HepG2 (cell line): ENCODE data around the gene LRRN4CL. TPM values are rescaled to one million over a fixed set of nuclear protein-coding genes. Genes with fewer than 3 reads are reported as not detected.

ENCODE experiments used
- ARNT2 ChIP-seq: sonication (generic); formaldehyde crosslinking; IDR thresholded peaks from 2 replicates; pipeline ENCODE4 v1.8.0; 2022; ENCODE audit warnings: mild to moderate bottlenecking, low read depth, missing genetic modification reagents, moderate library complexity
- ATF7 ChIP-seq, 2 experiments: fragments of 450-650 bp in 1 of 2; sonication (generic) in 1 of 2; formaldehyde crosslinking in 1 of 2; IDR thresholded peaks; 2 replicates each; pipeline versions ENCODE4 v1.4.0 to v1.6.1; 2016 to 2020; ENCODE audit warnings: antibody characterized with exemption in 1 of 2, mild to moderate bottlenecking in 1 of 2, missing genetic modification reagents in 1 of 2
- CCAR2 ChIP-seq: fragments of 200-400 bp; formaldehyde crosslinking; optimal IDR thresholded peaks from 2 replicates; pipeline ENCODE3; 2018; ENCODE audit warnings: low read depth, mild to moderate bottlenecking, low read length, moderate library complexity
- CTCF ChIP-seq: sonication (generic); formaldehyde crosslinking; IDR thresholded peaks from 2 replicates; pipeline ENCODE4 v1.5.0; 2020; ENCODE audit warnings: mild to moderate bottlenecking, missing genetic modification reagents, moderate library complexity
- ETV6 ChIP-seq: sonication (generic); formaldehyde crosslinking; conservative IDR thresholded peaks from 2 replicates; pipeline ENCODE4 v1.4.0; 2020; ENCODE audit warnings: missing genetic modification reagents
- HMG20B ChIP-seq: conservative IDR thresholded peaks from 2 replicates; pipeline ENCODE4 v1.6.1; 2016; ENCODE audit warnings: missing genetic modification reagents, missing compliant biosample characterization
- HMGA1 ChIP-seq: sonication (generic); formaldehyde crosslinking; conservative IDR thresholded peaks from 2 replicates; pipeline ENCODE4 v1.4.0; 2020; ENCODE audit warnings: missing genetic modification reagents
- KDM5B ChIP-seq: sonication (generic); formaldehyde crosslinking; IDR thresholded peaks from 2 replicates; pipeline ENCODE4 v1.4.0; 2020; ENCODE audit warnings: missing genetic modification reagents, mild to moderate bottlenecking, borderline replicate concordance
- KDM6A ChIP-seq: IDR thresholded peaks from 2 replicates; pipeline ENCODE4 v1.6.1; 2016; ENCODE audit warnings: low read depth
- MYC ChIP-seq: sonication (generic); formaldehyde crosslinking; IDR thresholded peaks from 2 replicates; pipeline ENCODE4 v1.9.0; 2021; ENCODE audit warnings: missing genetic modification reagents, borderline replicate concordance
- NR1H2 ChIP-seq: sonication (generic); formaldehyde crosslinking; IDR thresholded peaks from 2 replicates; pipeline ENCODE4 v1.8.1; 2022; ENCODE audit warnings: low read depth, missing genetic modification reagents, borderline replicate concordance
- POLR2AphosphoS2 ChIP-seq: IDR thresholded peaks from 2 replicates; pipeline ENCODE4 v1.6.1; 2011; ENCODE audit warnings: low read depth, low read length, improper control_type of control experiment
- RFXANK ChIP-seq: IDR thresholded peaks from 2 replicates; pipeline ENCODE4 v1.6.1; 2016
- SMYD3 ChIP-seq: sonication (generic); formaldehyde crosslinking; IDR thresholded peaks from 2 replicates; pipeline ENCODE4 v1.8.1; 2023; ENCODE audit warnings: mild to moderate bottlenecking, missing genetic modification reagents
- SP140L ChIP-seq: sonication (generic); formaldehyde crosslinking; IDR thresholded peaks from 2 replicates; pipeline ENCODE4 v1.4.0; 2020; ENCODE audit warnings: missing genetic modification reagents, borderline replicate concordance
- YEATS4 ChIP-seq: sonication (generic); formaldehyde crosslinking; IDR thresholded peaks from 2 replicates; pipeline ENCODE4 v1.4.0; 2020; ENCODE audit warnings: missing genetic modification reagents, borderline replicate concordance
- ZBTB2 ChIP-seq: sonication (generic); formaldehyde crosslinking; IDR thresholded peaks from 2 replicates; pipeline ENCODE4 v1.8.0; 2022; ENCODE audit warnings: low read depth, missing genetic modification reagents
- ZFP36L2 ChIP-seq: sonication (generic); formaldehyde crosslinking; IDR thresholded peaks from 2 replicates; pipeline ENCODE4 v1.4.0; 2020; ENCODE audit warnings: missing genetic modification reagents
- ZFYVE20 ChIP-seq: sonication (generic); formaldehyde crosslinking; IDR thresholded peaks from 2 replicates; pipeline ENCODE4 v1.8.0; 2023; ENCODE audit warnings: low read depth, mild to moderate bottlenecking, moderate library complexity, missing genetic modification reagents, borderline replicate concordance
- ZIK1 ChIP-seq: sonication (generic); formaldehyde crosslinking; IDR thresholded peaks from 2 replicates; pipeline ENCODE4 v1.5.0; 2020; ENCODE audit warnings: mild to moderate bottlenecking, low read depth, missing genetic modification reagents, borderline replicate concordance
- ZNF234 ChIP-seq: sonication (generic); formaldehyde crosslinking; conservative IDR thresholded peaks from 2 replicates; pipeline ENCODE4 v1.5.1; 2020; ENCODE audit warnings: mild to moderate bottlenecking, missing genetic modification reagents
- ZNF333 ChIP-seq: sonication (generic); formaldehyde crosslinking; IDR thresholded peaks from 2 replicates; pipeline ENCODE4 v1.4.0; 2020; ENCODE audit warnings: mild to moderate bottlenecking, missing genetic modification reagents, borderline replicate concordance
- ZNF598 ChIP-seq: sonication (generic); formaldehyde crosslinking; IDR thresholded peaks from 2 replicates; pipeline ENCODE4 v1.5.1; 2020; ENCODE audit warnings: mild to moderate bottlenecking, missing genetic modification reagents, borderline replicate concordance
- ZNF678 ChIP-seq: sonication (generic); formaldehyde crosslinking; IDR thresholded peaks from 2 replicates; pipeline ENCODE4 v1.4.0; 2020; ENCODE audit warnings: mild to moderate bottlenecking, missing genetic modification reagents
- ZNF740 ChIP-seq: sonication (generic); formaldehyde crosslinking; IDR thresholded peaks from 2 replicates; pipeline ENCODE4 v1.4.0; 2020; ENCODE audit warnings: missing genetic modification reagents
- ZNF761 ChIP-seq: sonication (generic); formaldehyde crosslinking; conservative IDR thresholded peaks from 2 replicates; pipeline ENCODE4 v1.4.0; 2020; ENCODE audit warnings: mild to moderate bottlenecking, missing genetic modification reagents
- ZSCAN22 ChIP-seq: sonication (generic); formaldehyde crosslinking; IDR thresholded peaks from 2 replicates; pipeline ENCODE4 v1.4.0; 2020; ENCODE audit warnings: mild to moderate bottlenecking, missing genetic modification reagents
- ZSCAN31 ChIP-seq: sonication (generic); formaldehyde crosslinking; IDR thresholded peaks from 2 replicates; pipeline ENCODE4 v1.5.0; 2020; ENCODE audit warnings: low read depth, mild to moderate bottlenecking, missing genetic modification reagents
- polyA plus RNA-seq, 8 experiments: library from polyadenylated mRNA; depleted of rRNA in 3 of 8; stranded (reverse) in 7 of 8; unstranded in 1 of 8; fragments of >200 nt; fragmentation: Illumina TruSeq in 4 of 8; extraction: Trizol in 4 of 8; gene quantifications; 2 replicates each; pipeline versions ENCODE4 v1.2.1 to v1.2.3, GENCODE V29; 2011 to 2016; ENCODE audit warnings: low read depth in 4 of 8, missing spikeins in 1 of 8, mixed read lengths in 1 of 8; ENCODE audit not compliant: insufficient read depth in 1 of 8
- total RNA-seq, 5 experiments: library from RNA; depleted of rRNA; stranded (reverse); fragments of >200 nt; fragmentation: Illumina TruSeq; extraction: Trizol; gene quantifications; 2 replicates each; pipeline ENCODE4 v1.2.3, GENCODE V29; 2016; ENCODE audit warnings: low read depth in 1 of 5

LRRN4CL gene
- total and polyA plus RNA-seq, 2 of the 13 experiments (the other 11 are each of a cell fraction or from before 2014, with no cell fraction given): 0.11 TPM; not detected in 1

- TF ChIP-seq ZBTB2 (peak; percentile 91), HMGA1 (CRISPR knock-in tag) (no peak), ATF7 (IDR thresholded peaks at IDR 0.05) (no peak), ATF7 (CRISPR knock-in tag; IDR thresholded peaks at IDR 0.05) (no peak), ARNT2 (CRISPR knock-in tag) (peak; percentile 98), KDM6A (CRISPR knock-in tag) (no peak; the same call in 1 of the 2 replicates), ZNF234 (CRISPR knock-in tag) (no peak), CCAR2 (no peak), ZIK1 (CRISPR knock-in tag) (peak; percentile 95), SP140L (no peak), ETV6 (CRISPR knock-in tag) (peak; percentile 92), CTCF (peak; percentile 33), ZSCAN31 (CRISPR knock-in tag) (peak; percentile 75; the same call in 1 of the 2 replicates), HMG20B (peak; percentile 67; the same call in 1 of the 2 replicates), ZNF761 (CRISPR knock-in tag) (peak; percentile 95), ZFP36L2 (CRISPR knock-in tag) (0 out of 2 replicates have a peak, but pooled peaks have one; percentile 50), ZNF598 (CRISPR knock-in tag) (no peak), ZNF740 (CRISPR knock-in tag) (peak; percentile 57; the same call in 1 of the 2 replicates), ZNF333 (CRISPR knock-in tag) (no peak; the same call in 1 of the 2 replicates), POLR2AphosphoS2 (no peak), RFXANK (CRISPR knock-in tag) (no peak), KDM5B (CRISPR knock-in tag) (peak; percentile 67; the same call in 1 of the 2 replicates), ZFYVE20 (peak; percentile 56; the same call in 1 of the 2 replicates), ZNF678 (CRISPR knock-in tag) (peak; percentile 78; the same call in 1 of the 2 replicates), NR1H2 (CRISPR knock-in tag) (no peak), YEATS4 (CRISPR knock-in tag) (peak; percentile 98), MYC (peak; percentile 92), SMYD3 (CRISPR knock-in tag) (peak; percentile 57; the same call in 1 of the 2 replicates), ZSCAN22 (CRISPR knock-in tag) (peak; percentile 80)
Observed at GRCh38 chr11:62727165-62727871, 38.0 kb upstream of the LRRN4CL start, which contains the start of gene HNRNPUL2 (continued).
